Measurements from ENCODE around the gene PANK4.

GRCh38 chr1:2472561-2473177 is 53.7 kb downstream of the PANK4 start:
- TF ChIP-seq, protein P1, sequence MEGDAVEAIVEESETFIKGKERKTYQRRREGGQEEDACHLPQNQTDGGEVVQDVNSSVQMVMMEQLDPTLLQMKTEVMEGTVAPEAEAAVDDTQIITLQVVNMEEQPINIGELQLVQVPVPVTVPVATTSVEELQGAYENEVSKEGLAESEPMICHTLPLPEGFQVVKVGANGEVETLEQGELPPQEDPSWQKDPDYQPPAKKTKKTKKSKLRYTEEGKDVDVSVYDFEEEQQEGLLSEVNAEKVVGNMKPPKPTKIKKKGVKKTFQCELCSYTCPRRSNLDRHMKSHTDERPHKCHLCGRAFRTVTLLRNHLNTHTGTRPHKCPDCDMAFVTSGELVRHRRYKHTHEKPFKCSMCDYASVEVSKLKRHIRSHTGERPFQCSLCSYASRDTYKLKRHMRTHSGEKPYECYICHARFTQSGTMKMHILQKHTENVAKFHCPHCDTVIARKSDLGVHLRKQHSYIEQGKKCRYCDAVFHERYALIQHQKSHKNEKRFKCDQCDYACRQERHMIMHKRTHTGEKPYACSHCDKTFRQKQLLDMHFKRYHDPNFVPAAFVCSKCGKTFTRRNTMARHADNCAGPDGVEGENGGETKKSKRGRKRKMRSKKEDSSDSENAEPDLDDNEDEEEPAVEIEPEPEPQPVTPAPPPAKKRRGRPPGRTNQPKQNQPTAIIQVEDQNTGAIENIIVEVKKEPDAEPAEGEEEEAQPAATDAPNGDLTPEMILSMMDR (conservative IDR thresholded peaks at IDR 0.05): no peak
- TF ChIP-seq ZFX (IDR thresholded peaks at IDR 0.05): no peak

Measured in C4-2B (cell line).